Caco-2 (cell line): Measurements from ENCODE around the gene PDSS2. TPM values are rescaled to one million over a fixed set of nuclear protein-coding genes. Genes with fewer than 3 reads are reported as not detected.

ENCODE experiments used
- BruUV-seq: library from RNA; stranded (reverse); fragments of 400-500 nt; replicated peaks from 2 replicates; lab custom pipeline; 2021; lab: Mats Ljungman, UMichigan
- CTCF ChIA-PET: fragments of 300-600 bp; sonication (Branson Sonifier 250); formaldehyde crosslinking; loops from one replicate; lab custom pipeline; 2022; ENCODE audit warnings: antibody characterized with exemption; lab: Charles Lee
- POLR2A ChIA-PET: fragments of 300-600 bp; sonication (Branson Sonifier 250); formaldehyde crosslinking; loops from one replicate; lab custom pipeline; 2022; ENCODE audit warnings: antibody characterized with exemption; lab: Charles Lee
- DNase-seq, 2 experiments: peaks; one replicate each; pipeline versions ENCODE4 v3.0.0 to v3.0.0-alpha.2; 2020 to 2022
- H3K27me3 ChIP-seq: replicated peaks from 2 replicates; pipeline ENCODE4 v1.6.0; 2011; ENCODE audit warnings: low read length; ENCODE audit not compliant: control insufficient read depth, insufficient read depth
- H3K36me3 ChIP-seq: 2 replicates; pipeline ENCODE4 v1.5.1; 2011; ENCODE audit warnings: low read length; ENCODE audit not compliant: control insufficient read depth, insufficient read depth
- H3K4me1 ChIP-seq: fragments of 250-450 bp; sonication (Bioruptor Pico); 2 replicates; pipeline ENCODE4 v1.5.1; 2020; ENCODE audit warnings: mild to moderate bottlenecking
- H3K4me3 ChIP-seq: 2 replicates; pipeline ENCODE4 v1.5.1; 2011; ENCODE audit warnings: low read depth, mild to moderate bottlenecking, control low read depth, low read length
- H3K9me3 ChIP-seq: fragments of 250-450 bp; sonication (Bioruptor Pico); 2 replicates; pipeline ENCODE4 v1.5.1; 2020; ENCODE audit warnings: mild to moderate bottlenecking, moderate library complexity
- H3K27ac Mint-ChIP-seq: one replicate; pipeline ENCODE4 v1.8.0; 2022; ENCODE audit warnings: mixed read lengths; ENCODE audit not compliant: unreplicated experiment
- H3K27me3 Mint-ChIP-seq: one replicate; pipeline ENCODE4 v1.8.0; 2022; ENCODE audit warnings: mixed read lengths; ENCODE audit not compliant: insufficient read depth, unreplicated experiment
- H3K36me3 Mint-ChIP-seq: one replicate; pipeline ENCODE4 v1.8.0; 2022; ENCODE audit warnings: mild to moderate bottlenecking, mixed read lengths; ENCODE audit not compliant: insufficient read depth, unreplicated experiment
- H3K4me1 Mint-ChIP-seq: one replicate; pipeline ENCODE4 v1.8.0; 2022; ENCODE audit warnings: low read depth, mixed read lengths; ENCODE audit not compliant: unreplicated experiment
- H3K4me3 Mint-ChIP-seq: one replicate; pipeline ENCODE4 v1.8.0; 2022; ENCODE audit warnings: mild to moderate bottlenecking, moderate library complexity, mixed read lengths; ENCODE audit not compliant: unreplicated experiment
- H3K9me3 Mint-ChIP-seq: one replicate; pipeline ENCODE4 v1.8.0; 2022; ENCODE audit warnings: mixed read lengths; ENCODE audit not compliant: unreplicated experiment
- CTCF ChIP-seq, 2 experiments: fragments of 200-600 bp in 1 of 2; IDR thresholded peaks; 1 replicate in 1 of 2; 2 replicates in 1 of 2; pipeline versions ENCODE4 v1.5.1 to v1.8.0; 2011 to 2022; ENCODE audit warnings: antibody characterized with exemption in 1 of 2, control low read depth in 1 of 2, inconsistent platforms in 1 of 2, low read depth in 1 of 2, low read length in 1 of 2, mild to moderate bottlenecking in 1 of 2, moderate library complexity in 1 of 2; ENCODE audit not compliant: insufficient read depth in 1 of 2, severe bottlenecking in 1 of 2, unreplicated experiment in 1 of 2
- intact Hi-C: fragments of 100-400 bp; cut with micrococcal nuclease; formaldehyde crosslinking; loops from one replicate; pipeline ENCODE4 v1.10.0; 2022; ENCODE audit not compliant: unreplicated experiment
- total RNA-seq: library from RNA; stranded (reverse); gene quantifications from 2 replicates; pipeline ENCODE4 v1.2.3, GENCODE V29; 2022

PDSS2 gene
- total RNA-seq, 1 experiment from 2014 or later = 10.3 TPM

- no peak overlapping the region for H3K4me3 ChIP-seq
Measured at GRCh38 chr6:107132330-107132954, 326.9 kb downstream of the PDSS2 start.

GRCh38 chr6:107129370-107129925 is 329.9 kb downstream of the PDSS2 start:
- no peak overlapping the region for H3K27ac Mint-ChIP-seq

More at GRCh38 chr6:107132330-107132954, 326.9 kb downstream of the PDSS2 start:
- Mint-ChIP-seq H3K27me3 (no peaks in the 10 kb centered on the region), H3K4me1 (peaks cover 10% of the 10 kb centered on the region), H3K36me3 (no peaks in the 10 kb centered on the region), H3K27ac (no peak overlapping the region), H3K4me3 (no peak overlapping the region), H3K9me3 (no peaks in the 10 kb centered on the region)
- CTCF ChIA-PET = interaction anchor here (0.6 to 1.8 kb wide), 4 partner anchors 15 to 558 kb away, joined by 3 to 5 read pairs (median 3); no protein-coding TSS in a partner anchor
- Histone ChIP-seq H3K4me1 (no peaks in the 10 kb centered on the region), H3K9me3 (no peaks in the 10 kb centered on the region), H3K27me3 (no peaks in the 10 kb centered on the region), H3K36me3 (no peaks in the 10 kb centered on the region)
- intact Hi-C loops = no loop called here
- peak in 1 of 2 experiments; percentile 64 for DNase-seq
- no TSS peak for BruUV-seq
- peak; percentile 45 to 46 for TF ChIP-seq CTCF (IDR thresholded peaks at IDR 0.05; ENCODE audit: insufficient read depth in 1 of 2, low read depth in 1 of 2, low read length in 1 of 2, severe bottlenecking in 1 of 2, unreplicated experiment in 1 of 2)
- POLR2A ChIA-PET = no interaction called here

GRCh38 chr6:107128577-107128976 is 330.8 kb downstream of the PDSS2 start:
- H3K36me3 ChIP-seq = no peaks in the 10 kb centered on the region
- no peaks in the 10 kb centered on the region for H3K9me3 ChIP-seq
- TF ChIP-seq CTCF (IDR thresholded peaks at IDR 0.05; ENCODE audit: insufficient read depth in 1 of 2, low read depth in 1 of 2, low read length in 1 of 2, severe bottlenecking in 1 of 2, unreplicated experiment in 1 of 2) = no peak
- no peaks in the 10 kb centered on the region for H3K4me1 ChIP-seq
- no peak overlapping the region for H3K4me3 ChIP-seq
- intact Hi-C loops = no loop called here
- ChIA-PET POLR2A (no interaction called here), CTCF (interaction anchor here (0.6 kb wide), 1 partner anchor 561 kb away, joined by 3 read pairs; no protein-coding TSS in a partner anchor)
- Mint-ChIP-seq H3K27ac (no peak overlapping the region), H3K4me1 (peaks cover 10% of the 10 kb centered on the region), H3K27me3 (no peaks in the 10 kb centered on the region), H3K4me3 (no peak overlapping the region), H3K36me3 (no peaks in the 10 kb centered on the region), H3K9me3 (no peaks in the 10 kb centered on the region)
- no TSS peak for BruUV-seq
- H3K27me3 ChIP-seq = no peaks in the 10 kb centered on the region
- no peak for DNase-seq

More at GRCh38 chr6:107129370-107129925, 329.9 kb downstream of the PDSS2 start:
- Histone ChIP-seq H3K4me3 (no peak overlapping the region), H3K9me3 (no peaks in the 10 kb centered on the region), H3K27me3 (no peaks in the 10 kb centered on the region), H3K36me3 (no peaks in the 10 kb centered on the region), H3K4me1 (no peaks in the 10 kb centered on the region)
- no peak for DNase-seq
- intact Hi-C loops = no loop called here
- BruUV-seq = no TSS peak
- POLR2A ChIA-PET = no interaction called here
- H3K9me3 Mint-ChIP-seq = no peaks in the 10 kb centered on the region
- H3K27me3 Mint-ChIP-seq = no peaks in the 10 kb centered on the region
- no peak for TF ChIP-seq CTCF (IDR thresholded peaks at IDR 0.05; ENCODE audit: insufficient read depth in 1 of 2, low read depth in 1 of 2, low read length in 1 of 2, severe bottlenecking in 1 of 2, unreplicated experiment in 1 of 2)
- H3K4me1 Mint-ChIP-seq = peaks cover 10% of the 10 kb centered on the region
- CTCF ChIA-PET = interaction anchor here (0.6 kb wide), 1 partner anchor 36 kb away, joined by 4 read pairs; no protein-coding TSS in a partner anchor
- H3K4me3 Mint-ChIP-seq = no peak overlapping the region
- no peaks in the 10 kb centered on the region for H3K36me3 Mint-ChIP-seq
